CD4-positive, CD25-positive, alpha-beta regulatory T cell (primary cell): ENCODE measurements around the gene STARD10. TPM values are rescaled to one million over a fixed set of nuclear protein-coding genes. Genes with fewer than 3 reads are reported as not detected.

Experiments used
- ATAC-seq, 2 donors: fragments of 150-1000 bp; cut with Tn5 transposase; one replicate each; pipeline ENCODE4 v1.10.0; 2021; ENCODE audit warnings: low read depth in 2 of 2, moderate number of reproducible peaks in 2 of 2, moderate library complexity in 1 of 2
- DNase-seq, 3 donors: peaks; one replicate each; pipeline versions ENCODE4 v3.0.0 to v3.0.0-alpha.2; 2012 to 2022; ENCODE audit warnings: mixed read lengths in 1 of 3
- H3K27ac ChIP-seq: one replicate; pipeline ENCODE4 v1.7.0; 2013; ENCODE audit warnings: mild to moderate bottlenecking, low read length; ENCODE audit not compliant: insufficient read depth, poor library complexity, severe bottlenecking
- H3K27me3 ChIP-seq: one replicate; pipeline ENCODE4 v1.7.0; 2013; ENCODE audit warnings: low read length; ENCODE audit not compliant: control insufficient read depth, insufficient read depth
- H3K36me3 ChIP-seq: one replicate; pipeline ENCODE4 v1.7.0; 2013; ENCODE audit warnings: mild to moderate bottlenecking, low read length, moderate library complexity; ENCODE audit not compliant: control insufficient read depth, insufficient read depth
- H3K4me1 ChIP-seq: 2 replicates; pipeline ENCODE4 v1.7.0; 2013; ENCODE audit warnings: mild to moderate bottlenecking, low read length; ENCODE audit not compliant: insufficient read depth, control insufficient read depth, poor library complexity, severe bottlenecking
- H3K4me3 ChIP-seq: one replicate; pipeline ENCODE4 v1.7.0; 2013; ENCODE audit warnings: low read depth, mild to moderate bottlenecking, low read length, moderate library complexity
- H3K9me3 ChIP-seq, 2 experiments: 1 replicate in 1 of 2; 2 replicates in 1 of 2; pipeline ENCODE4 v1.7.0; 2013; ENCODE audit warnings: low read length in 2 of 2, mild to moderate bottlenecking in 1 of 2, moderate library complexity in 1 of 2; ENCODE audit not compliant: control insufficient read depth in 2 of 2
- H3K27ac Mint-ChIP-seq, 3 donors: one replicate each; pipeline ENCODE4 v1.8.0; 2020 to 2022; ENCODE audit warnings: mild to moderate bottlenecking in 3 of 3, mixed read lengths in 3 of 3, moderate library complexity in 2 of 3
- H3K27me3 Mint-ChIP-seq: one replicate; pipeline ENCODE4 v1.8.0; 2022; ENCODE audit warnings: mild to moderate bottlenecking, mixed read lengths
- H3K36me3 Mint-ChIP-seq: one replicate; pipeline ENCODE4 v1.8.0; 2020; ENCODE audit warnings: mixed read lengths
- H3K4me1 Mint-ChIP-seq, 4 donors: one replicate each; pipeline ENCODE4 v1.8.0; 2020 to 2022; ENCODE audit warnings: mixed read lengths in 4 of 4, mild to moderate bottlenecking in 1 of 4
- H3K4me3 Mint-ChIP-seq, 4 donors: one replicate each; pipeline ENCODE4 v1.8.0; 2020 to 2022; ENCODE audit warnings: mild to moderate bottlenecking in 4 of 4, mixed read lengths in 4 of 4, moderate library complexity in 3 of 4
- H3K9me3 Mint-ChIP-seq, 7 donors: one replicate each; pipeline ENCODE4 v1.8.0; 2020 to 2022; ENCODE audit warnings: mixed read lengths in 7 of 7, mild to moderate bottlenecking in 3 of 7, moderate library complexity in 2 of 7
- polyA plus RNA-seq, 4 donors: library from polyadenylated mRNA; unstranded; fragments of 300-500 nt; fragmentation: Illumina TruSeq; gene quantifications; one replicate each; pipeline ENCODE4 v1.2.3, GENCODE V29; 2021
- total RNA-seq: library from RNA; stranded (reverse); gene quantifications from one replicate; pipeline ENCODE4 v1.2.3, GENCODE V29; 2022

STARD10 gene
- total and polyA plus RNA-seq, 5 donors from 2014 or later, result 11.2 to 16.8 (median 13.9) TPM

- ATAC-seq, result no peak
- H3K9me3 ChIP-seq, result no peaks in the 10 kb centered on the region
- no peak overlapping the region for H3K4me3 ChIP-seq
- H3K27ac Mint-ChIP-seq, result peak overlapping the region; percentile 20 to 44 (median 28)
- H3K4me3 Mint-ChIP-seq, result no peak overlapping the region
- H3K9me3 Mint-ChIP-seq, result peaks cover 0 to 1% (median 0%) of the 10 kb centered on the region in 7 donors
- H3K36me3 Mint-ChIP-seq, result peaks cover 9% of the 10 kb centered on the region
- H3K4me1 ChIP-seq, result no peaks in the 10 kb centered on the region
- no peaks in the 10 kb centered on the region for H3K27me3 ChIP-seq
- H3K27me3 Mint-ChIP-seq, result no peaks in the 10 kb centered on the region
- DNase-seq, result no peak
- H3K36me3 ChIP-seq, result no peaks in the 10 kb centered on the region
- H3K27ac ChIP-seq, result no peak overlapping the region
- peaks cover 0 to 20% (median 9%) of the 10 kb centered on the region in 4 donors for H3K4me1 Mint-ChIP-seq
Observed at GRCh38 chr11:72767203-72768062, 26.4 kb downstream of the STARD10 start.

- Mint-ChIP-seq H3K4me1 (peaks cover 0 to 20% (median 10%) of the 10 kb centered on the region in 4 donors), H3K9me3 (peaks cover 0 to 1% (median 0%) of the 10 kb centered on the region in 7 donors), H3K27ac (no peak overlapping the region)
Observed at GRCh38 chr11:72766152-72766902, 27.5 kb downstream of the STARD10 start.

GRCh38 chr11:72764503-72764902 is 29.3 kb downstream of the STARD10 start:
- H3K27ac Mint-ChIP-seq, result no peak overlapping the region

More at GRCh38 chr11:72766152-72766902, 27.5 kb downstream of the STARD10 start:
- Histone ChIP-seq H3K4me1 (no peaks in the 10 kb centered on the region), H3K4me3 (no peak overlapping the region), H3K27ac (no peak overlapping the region), H3K27me3 (no peaks in the 10 kb centered on the region), H3K9me3 (no peaks in the 10 kb centered on the region), H3K36me3 (no peaks in the 10 kb centered on the region)
- no peak for ATAC-seq
- no peak for DNase-seq
- Mint-ChIP-seq H3K4me3 (no peak overlapping the region), H3K27me3 (no peaks in the 10 kb centered on the region), H3K36me3 (peaks cover 5% of the 10 kb centered on the region)

GRCh38 chr11:72763823-72764222 is 30.0 kb downstream of the STARD10 start:
- peaks cover 0 to 1% (median 0%) of the 10 kb centered on the region in 7 donors for H3K9me3 Mint-ChIP-seq
- no peaks in the 10 kb centered on the region for H3K36me3 ChIP-seq
- H3K27ac ChIP-seq, result no peak overlapping the region
- H3K4me3 ChIP-seq, result no peak overlapping the region
- peaks cover 6% of the 10 kb centered on the region for H3K36me3 Mint-ChIP-seq
- peaks cover 0 to 20% (median 12%) of the 10 kb centered on the region in 4 donors for H3K4me1 Mint-ChIP-seq
- no peaks in the 10 kb centered on the region for H3K27me3 ChIP-seq
- no peaks in the 10 kb centered on the region for H3K4me1 ChIP-seq
- no peaks in the 10 kb centered on the region for H3K9me3 ChIP-seq
- no peak overlapping the region for H3K27ac Mint-ChIP-seq
- DNase-seq (no peak), ATAC-seq (no peak)
- no peak overlapping the region for H3K4me3 Mint-ChIP-seq
- H3K27me3 Mint-ChIP-seq, result no peaks in the 10 kb centered on the region

More at GRCh38 chr11:72764503-72764902, 29.3 kb downstream of the STARD10 start:
- Histone ChIP-seq H3K27me3 (no peaks in the 10 kb centered on the region), H3K36me3 (no peaks in the 10 kb centered on the region), H3K9me3 (no peaks in the 10 kb centered on the region), H3K4me1 (no peaks in the 10 kb centered on the region), H3K27ac (no peak overlapping the region), H3K4me3 (no peak overlapping the region)
- DNase-seq (no peak), ATAC-seq (no peak)
- peaks cover 0 to 1% (median 0%) of the 10 kb centered on the region in 7 donors for H3K9me3 Mint-ChIP-seq
- peaks cover 0 to 19% (median 12%) of the 10 kb centered on the region in 4 donors for H3K4me1 Mint-ChIP-seq
- H3K4me3 Mint-ChIP-seq, result no peak overlapping the region
- peaks cover 5% of the 10 kb centered on the region for H3K36me3 Mint-ChIP-seq
- no peaks in the 10 kb centered on the region for H3K27me3 Mint-ChIP-seq

GRCh38 chr11:72762641-72763304 is 31.1 kb downstream of the STARD10 start:
- peaks cover 12% of the 10 kb centered on the region for H3K36me3 Mint-ChIP-seq

GRCh38 chr11:72760539-72761405 is 33.1 kb downstream of the STARD10 start:
- Histone ChIP-seq H3K4me1 (no peaks in the 10 kb centered on the region), H3K4me3 (no peak overlapping the region), H3K27ac (no peak overlapping the region), H3K9me3 (no peaks in the 10 kb centered on the region), H3K36me3 (no peaks in the 10 kb centered on the region), H3K27me3 (no peaks in the 10 kb centered on the region)
- Mint-ChIP-seq H3K4me3 (no peak overlapping the region), H3K36me3 (peaks cover 27% of the 10 kb centered on the region), H3K4me1 (peaks cover 0 to 21% (median 12%) of the 10 kb centered on the region in 4 donors), H3K27me3 (no peaks in the 10 kb centered on the region), H3K9me3 (no peaks in the 10 kb centered on the region), H3K27ac (no peak overlapping the region)
- ATAC-seq (no peak), DNase-seq (no peak)

More at GRCh38 chr11:72762641-72763304, 31.1 kb downstream of the STARD10 start:
- H3K4me3 ChIP-seq, result no peak overlapping the region
- DNase-seq (no peak), ATAC-seq (peak; percentile 30 to 32)
- H3K27ac Mint-ChIP-seq, result peak overlapping the region in 2 of 3 donors; percentile 9 to 57
- H3K27me3 Mint-ChIP-seq, result no peaks in the 10 kb centered on the region
- no peak overlapping the region for H3K4me3 Mint-ChIP-seq
- H3K27ac ChIP-seq, result no peak overlapping the region
- no peaks in the 10 kb centered on the region for H3K4me1 ChIP-seq
- H3K36me3 ChIP-seq, result no peaks in the 10 kb centered on the region
- no peaks in the 10 kb centered on the region for H3K27me3 ChIP-seq
- no peaks in the 10 kb centered on the region for H3K9me3 Mint-ChIP-seq
- H3K9me3 ChIP-seq, result no peaks in the 10 kb centered on the region
- H3K4me1 Mint-ChIP-seq, result peaks cover 0 to 21% (median 12%) of the 10 kb centered on the region in 4 donors
